Astrocyte (in vitro differentiated cells and primary cell): ENCODE data around the gene PGLYRP4. TPM values are rescaled to one million over a fixed set of nuclear protein-coding genes. Genes with fewer than 3 reads are reported as not detected.

Source experiments
- DNase-seq: peaks from one replicate; pipeline ENCODE4 v3.0.0-alpha.2; 2010; ENCODE audit warnings: low read depth
- FAIRE-seq: peaks from 2 replicates; lab custom pipeline; 2011; peaks lifted over from hg19 to GRCh38; lab: Jason Lieb, UNC
- H2AFZ ChIP-seq: 2 replicates; pipeline ENCODE4 v1.6.0; 2012; ENCODE audit warnings: low read depth, low read length, inconsistent platforms
- H3K27ac ChIP-seq: 2 replicates; pipeline ENCODE4 v1.5.1; 2011; ENCODE audit warnings: low read depth, low read length, inconsistent platforms
- H3K27me3 ChIP-seq: 2 replicates; pipeline ENCODE4 v1.6.0; 2011; ENCODE audit warnings: low read length, inconsistent platforms; ENCODE audit not compliant: insufficient read depth
- H3K36me3 ChIP-seq: 2 replicates; pipeline ENCODE4 v1.5.1; 2011; ENCODE audit warnings: low read length, inconsistent platforms; ENCODE audit not compliant: insufficient read depth
- H3K4me1 ChIP-seq: 2 replicates; pipeline ENCODE4 v1.5.1; 2011; ENCODE audit warnings: low read length, inconsistent platforms; ENCODE audit not compliant: insufficient read depth
- H3K4me2 ChIP-seq: 2 replicates; pipeline ENCODE4 v1.6.0; 2012; ENCODE audit warnings: low read length, inconsistent platforms
- H3K4me3 ChIP-seq: 2 replicates; pipeline ENCODE4 v1.5.1; 2011; ENCODE audit warnings: low read depth, mild to moderate bottlenecking, low read length, inconsistent platforms; ENCODE audit not compliant: insufficient read depth
- H3K79me2 ChIP-seq: 2 replicates; pipeline ENCODE4 v1.6.0; 2012; ENCODE audit warnings: mild to moderate bottlenecking, low read length, inconsistent platforms; ENCODE audit not compliant: insufficient read depth
- H3K9ac ChIP-seq: 2 replicates; pipeline ENCODE4 v1.6.0; 2012; ENCODE audit warnings: mild to moderate bottlenecking, low read length, inconsistent platforms
- H3K9me3 ChIP-seq: 2 replicates; pipeline ENCODE4 v1.5.1; 2012; ENCODE audit warnings: low read depth, mild to moderate bottlenecking, low read length, inconsistent platforms; ENCODE audit not compliant: insufficient read depth
- H4K20me1 ChIP-seq: 2 replicates; pipeline ENCODE4 v1.6.0; 2012; ENCODE audit warnings: low read length, inconsistent platforms; ENCODE audit not compliant: insufficient read depth
- H3K27ac Mint-ChIP-seq: one replicate; pipeline ENCODE4 v1.8.0; 2021; ENCODE audit warnings: mild to moderate bottlenecking, mixed read lengths; ENCODE audit not compliant: unreplicated experiment
- H3K27me3 Mint-ChIP-seq: one replicate; pipeline ENCODE4 v1.8.0; 2021; ENCODE audit warnings: low read depth, mixed read lengths; ENCODE audit not compliant: unreplicated experiment
- H3K36me3 Mint-ChIP-seq: one replicate; pipeline ENCODE4 v1.8.0; 2021; ENCODE audit warnings: low read depth, mixed read lengths; ENCODE audit not compliant: unreplicated experiment
- H3K4me1 Mint-ChIP-seq: one replicate; pipeline ENCODE4 v1.8.0; 2021; ENCODE audit warnings: low read depth, mixed read lengths; ENCODE audit not compliant: unreplicated experiment
- H3K4me3 Mint-ChIP-seq: one replicate; pipeline ENCODE4 v1.8.0; 2021; ENCODE audit warnings: mild to moderate bottlenecking, moderate library complexity, mixed read lengths; ENCODE audit not compliant: unreplicated experiment
- H3K9me3 Mint-ChIP-seq: one replicate; pipeline ENCODE4 v1.8.0; 2021; ENCODE audit warnings: mild to moderate bottlenecking, mixed read lengths; ENCODE audit not compliant: unreplicated experiment
- CTCF ChIP-seq: IDR thresholded peaks from 2 replicates; pipeline ENCODE4 v1.5.1; 2011; ENCODE audit warnings: low read depth, mild to moderate bottlenecking, inconsistent platforms, low read length, moderate library complexity; ENCODE audit not compliant: insufficient read depth
- EZH2 ChIP-seq: IDR thresholded peaks from 2 replicates; pipeline ENCODE4 v1.6.1; 2012; ENCODE audit warnings: mild to moderate bottlenecking, low read length, inconsistent platforms; ENCODE audit not compliant: insufficient read depth
- total RNA-seq: library from RNA; stranded (reverse); gene quantifications from 2 replicates; pipeline ENCODE4 v1.2.1, GENCODE V29; 2021

Gene PGLYRP4
- total RNA-seq, 1 donor from 2014 or later: not detected

- H3K27ac Mint-ChIP-seq: no peak overlapping the region
- FAIRE-seq: no peak
Measured at GRCh38 chr1:153305682-153306081, 43.0 kb downstream of the PGLYRP4 start.

GRCh38 chr1:153302308-153302707 is 46.3 kb downstream of the PGLYRP4 start:
- no peak overlapping the region for H3K4me3 Mint-ChIP-seq
- Histone ChIP-seq H3K9me3 (no peaks in the 10 kb centered on the region), H3K4me2 (no peak overlapping the region), H3K9ac (no peak overlapping the region), H3K4me1 (no peaks in the 10 kb centered on the region), H2AFZ (no peak overlapping the region), H3K79me2 (no peaks in the 10 kb centered on the region), H3K27ac (no peak overlapping the region), H3K36me3 (no peaks in the 10 kb centered on the region), H4K20me1 (no peaks in the 10 kb centered on the region), H3K4me3 (no peak overlapping the region), H3K27me3 (no peaks in the 10 kb centered on the region)
- DNase-seq (no peak), FAIRE-seq (no peak)
- no peaks in the 10 kb centered on the region for H3K4me1 Mint-ChIP-seq
- H3K36me3 Mint-ChIP-seq: no peaks in the 10 kb centered on the region
- peaks cover 4% of the 10 kb centered on the region for H3K9me3 Mint-ChIP-seq
- TF ChIP-seq CTCF: no peak
- no peak for TF ChIP-seq EZH2
- H3K27me3 Mint-ChIP-seq: peaks cover 6% of the 10 kb centered on the region
- no peak overlapping the region for H3K27ac Mint-ChIP-seq

More at GRCh38 chr1:153305682-153306081, 43.0 kb downstream of the PGLYRP4 start:
- Histone ChIP-seq H3K79me2 (no peaks in the 10 kb centered on the region), H2AFZ (no peak overlapping the region), H3K4me2 (no peak overlapping the region), H3K36me3 (no peaks in the 10 kb centered on the region), H3K27me3 (no peaks in the 10 kb centered on the region), H3K9ac (no peak overlapping the region), H4K20me1 (no peaks in the 10 kb centered on the region), H3K4me1 (no peaks in the 10 kb centered on the region), H3K27ac (no peak overlapping the region), H3K4me3 (no peak overlapping the region), H3K9me3 (no peaks in the 10 kb centered on the region)
- Mint-ChIP-seq H3K4me3 (no peak overlapping the region), H3K9me3 (no peaks in the 10 kb centered on the region), H3K4me1 (no peaks in the 10 kb centered on the region), H3K27me3 (peaks cover 7% of the 10 kb centered on the region), H3K36me3 (no peaks in the 10 kb centered on the region)
- TF ChIP-seq EZH2: no peak
- no peak for TF ChIP-seq CTCF
- no peak for DNase-seq

GRCh38 chr1:153293851-153294250 is 54.8 kb downstream of the PGLYRP4 start:
- H3K4me1 ChIP-seq: no peaks in the 10 kb centered on the region
- no peaks in the 10 kb centered on the region for H3K9me3 ChIP-seq
- H3K27me3 ChIP-seq: no peaks in the 10 kb centered on the region
- no peak for TF ChIP-seq EZH2
- no peak for TF ChIP-seq CTCF
- no peak overlapping the region for H2AFZ ChIP-seq
- no peak overlapping the region for H3K27ac ChIP-seq
- no peak for DNase-seq
- no peaks in the 10 kb centered on the region for H3K36me3 ChIP-seq
- H3K79me2 ChIP-seq: no peaks in the 10 kb centered on the region
- no peak for FAIRE-seq
- no peaks in the 10 kb centered on the region for H3K4me1 Mint-ChIP-seq
- no peaks in the 10 kb centered on the region for H3K9me3 Mint-ChIP-seq
- H3K27ac Mint-ChIP-seq: no peak overlapping the region
- H3K9ac ChIP-seq: no peak overlapping the region
- H3K27me3 Mint-ChIP-seq: peaks cover 15% of the 10 kb centered on the region
- H3K36me3 Mint-ChIP-seq: no peaks in the 10 kb centered on the region
- H4K20me1 ChIP-seq: no peaks in the 10 kb centered on the region
- H3K4me2 ChIP-seq: no peak overlapping the region
- no peak overlapping the region for H3K4me3 ChIP-seq
- no peak overlapping the region for H3K4me3 Mint-ChIP-seq
